ENCODE data around the gene MRPS33. TPM values are rescaled to one million over a fixed set of nuclear protein-coding genes. Genes with fewer than 3 reads are reported as not detected.

Gene MRPS33
- total and polyA plus RNA-seq, 2 donors (not counting 3 experiments of a cell fraction or from before 2014, with no cell fraction given), result 13.5 to 34.1 TPM

DNA sequence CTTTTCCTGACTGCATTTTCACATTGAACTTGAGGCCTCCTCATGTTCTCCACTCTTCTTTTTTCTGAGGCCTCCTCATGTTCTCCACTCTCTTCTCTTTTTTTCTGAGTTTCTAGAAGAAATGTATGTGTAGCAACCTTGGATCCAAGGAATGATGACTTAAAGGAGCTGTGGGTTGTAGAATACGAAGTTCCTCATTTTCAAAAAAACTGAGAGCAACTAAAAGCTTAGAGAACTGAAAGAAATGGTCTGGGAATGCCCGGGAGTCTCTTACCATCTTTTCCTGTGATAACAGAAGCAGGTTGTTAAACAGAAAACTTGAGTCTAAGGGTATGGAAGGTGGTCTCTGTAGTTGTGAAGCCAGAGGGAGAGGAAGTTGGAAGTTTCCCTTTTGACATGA lies 32.8 kb downstream of the MRPS33 start:
- Histone ChIP-seq H3K79me2 (ENCODE audit: control insufficient read depth, insufficient read depth, low read length) (no peaks in the 10 kb centered on the region), H3K9me1 (replicated peaks; ENCODE audit: control insufficient read depth, extremely low read depth, insufficient read depth, low read length) (no peaks in the 10 kb centered on the region), H3K9ac (replicated peaks; ENCODE audit: extremely low read depth, insufficient read depth, low read length) (no peak overlapping the region), H3K36me3 (ENCODE audit: control insufficient read depth in 2 of 2, extremely low read depth in 1 of 2, insufficient read depth in 2 of 2, low read length in 2 of 2) (no peaks in the 10 kb centered on the region), H4K20me1 (replicated peaks; ENCODE audit: control insufficient read depth, extremely low read depth, insufficient read depth, low read length) (no peaks in the 10 kb centered on the region), H2AFZ (ENCODE audit: low read depth, low read length) (no peak overlapping the region), H3K4me1 (ENCODE audit: control insufficient read depth, extremely low read depth, insufficient read depth, low read length) (no peaks in the 10 kb centered on the region), H3K27me3 (ENCODE audit: control insufficient read depth in 2 of 2, insufficient read depth in 2 of 2, low read length in 2 of 2) (no peaks in the 10 kb centered on the region), H3K9me3 (replicated peaks; ENCODE audit: control insufficient read depth, insufficient read depth, low read length) (no peaks in the 10 kb centered on the region), H3K4me2 (ENCODE audit: insufficient read depth, low read length) (no peak overlapping the region), H3K4me3 (replicated peaks in 1 of 3; ENCODE audit: insufficient read depth in 1 of 3, low read depth in 1 of 3, low read length in 3 of 3) (no peak overlapping the region), H3K27ac (ENCODE audit: insufficient read depth, low read depth, low read length) (no peak overlapping the region)
- DNase-seq (ENCODE audit: low read depth, low spot score) (no peak), FAIRE-seq (no peak)
- dilution Hi-C loops (cut with MboI; ENCODE audit: extremely low pct_ligation_motif_present, low sequenced_read_pairs), result no loop called here
- no peak for TF ChIP-seq EZH2 (IDR thresholded peaks at IDR 0.05; ENCODE audit: borderline replicate concordance, low read depth, low read length, severe bottlenecking)
- TF ChIP-seq, protein P1, sequence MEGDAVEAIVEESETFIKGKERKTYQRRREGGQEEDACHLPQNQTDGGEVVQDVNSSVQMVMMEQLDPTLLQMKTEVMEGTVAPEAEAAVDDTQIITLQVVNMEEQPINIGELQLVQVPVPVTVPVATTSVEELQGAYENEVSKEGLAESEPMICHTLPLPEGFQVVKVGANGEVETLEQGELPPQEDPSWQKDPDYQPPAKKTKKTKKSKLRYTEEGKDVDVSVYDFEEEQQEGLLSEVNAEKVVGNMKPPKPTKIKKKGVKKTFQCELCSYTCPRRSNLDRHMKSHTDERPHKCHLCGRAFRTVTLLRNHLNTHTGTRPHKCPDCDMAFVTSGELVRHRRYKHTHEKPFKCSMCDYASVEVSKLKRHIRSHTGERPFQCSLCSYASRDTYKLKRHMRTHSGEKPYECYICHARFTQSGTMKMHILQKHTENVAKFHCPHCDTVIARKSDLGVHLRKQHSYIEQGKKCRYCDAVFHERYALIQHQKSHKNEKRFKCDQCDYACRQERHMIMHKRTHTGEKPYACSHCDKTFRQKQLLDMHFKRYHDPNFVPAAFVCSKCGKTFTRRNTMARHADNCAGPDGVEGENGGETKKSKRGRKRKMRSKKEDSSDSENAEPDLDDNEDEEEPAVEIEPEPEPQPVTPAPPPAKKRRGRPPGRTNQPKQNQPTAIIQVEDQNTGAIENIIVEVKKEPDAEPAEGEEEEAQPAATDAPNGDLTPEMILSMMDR (IDR thresholded peaks at IDR 0.05; ENCODE audit: extremely low read depth in 1 of 2, insufficient read depth in 1 of 2, low read depth in 1 of 2, low read length in 2 of 2), result no peak
- TF ChIP-seq, protein P2, sequence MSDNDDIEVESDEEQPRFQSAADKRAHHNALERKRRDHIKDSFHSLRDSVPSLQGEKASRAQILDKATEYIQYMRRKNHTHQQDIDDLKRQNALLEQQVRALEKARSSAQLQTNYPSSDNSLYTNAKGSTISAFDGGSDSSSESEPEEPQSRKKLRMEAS (IDR thresholded peaks at IDR 0.05; ENCODE audit: insufficient read depth, insufficient read length), result no peak
- no peak for TF ChIP-seq POLR2AphosphoS5 (IDR thresholded peaks at IDR 0.05; ENCODE audit: insufficient read depth, low read depth, low read length)
- TF ChIP-seq FOS (IDR thresholded peaks at IDR 0.05; ENCODE audit: borderline replicate concordance, insufficient read depth, low read length), result no peak
- TF ChIP-seq POLR2A (IDR thresholded peaks at IDR 0.05; ENCODE audit: low read depth, low read length), result no peak
- no peak for TF ChIP-seq JUN (IDR thresholded peaks at IDR 0.05; ENCODE audit: borderline replicate concordance, insufficient read depth, insufficient read length, low read depth)
- no peak for TF ChIP-seq MYC (IDR thresholded peaks at IDR 0.05; ENCODE audit: low read depth, low read length)
- no peak for TF ChIP-seq GATA2 (IDR thresholded peaks at IDR 0.05; ENCODE audit: insufficient read depth, insufficient read length, low read depth, low read length)
- ChIA-PET POLR2A (no interaction called here), CTCF (interaction anchor here (0.8 to 3.4 kb wide), 4 partner anchors 7 to 464 kb away, joined by 3 to 38 read pairs (median 10); no protein-coding TSS in a partner anchor)
- no TSS peak for BruUV-seq (replicated peaks)
- intact Hi-C loops (cut with micrococcal nuclease), result loop anchor here (2.0 kb wide), 1 partner anchor 171 kb away; no protein-coding TSS in a partner anchor

All from endothelial cell of umbilical vein (primary cell).